Liver (tissue), 3 donors: ENCODE results near the gene COL20A1.

Experiments
- CTCF ChIP-seq: fragments of 150-350 bp; IDR thresholded peaks from 2 replicates; pipeline ENCODE4 v1.5.1; 2017; ENCODE audit warnings: improper control_type of control experiment, low read depth, low read length; ENCODE audit not compliant: missing input control
- GABPA ChIP-seq, 2 donors: IDR thresholded peaks in 1 of 2; conservative IDR thresholded peaks in 1 of 2; 2 replicates each; pipeline ENCODE4 v1.6.1; 2016; ENCODE audit warnings: antibody characterized with exemption in 2 of 2, mild to moderate bottlenecking in 1 of 2, moderate library complexity in 1 of 2
- YY1 ChIP-seq: IDR thresholded peaks from 2 replicates; pipeline ENCODE4 v1.6.1; 2016; ENCODE audit warnings: antibody characterized with exemption, mild to moderate bottlenecking
- TF ChIP-seq, protein P1 (sequence below): IDR thresholded peaks from 2 replicates; pipeline ENCODE4 v1.6.1; 2016; ENCODE audit warnings: antibody characterized with exemption, mild to moderate bottlenecking
- donor health status: healthy.
- donor health status: healthy.

- TF ChIP-seq CTCF (no peak), GABPA (IDR thresholded peaks at IDR 0.05 in 1 of 2, conservative IDR thresholded peaks at IDR 0.05 in 1 of 2) (no peak), YY1 (no peak)
- TF ChIP-seq, protein P1, sequence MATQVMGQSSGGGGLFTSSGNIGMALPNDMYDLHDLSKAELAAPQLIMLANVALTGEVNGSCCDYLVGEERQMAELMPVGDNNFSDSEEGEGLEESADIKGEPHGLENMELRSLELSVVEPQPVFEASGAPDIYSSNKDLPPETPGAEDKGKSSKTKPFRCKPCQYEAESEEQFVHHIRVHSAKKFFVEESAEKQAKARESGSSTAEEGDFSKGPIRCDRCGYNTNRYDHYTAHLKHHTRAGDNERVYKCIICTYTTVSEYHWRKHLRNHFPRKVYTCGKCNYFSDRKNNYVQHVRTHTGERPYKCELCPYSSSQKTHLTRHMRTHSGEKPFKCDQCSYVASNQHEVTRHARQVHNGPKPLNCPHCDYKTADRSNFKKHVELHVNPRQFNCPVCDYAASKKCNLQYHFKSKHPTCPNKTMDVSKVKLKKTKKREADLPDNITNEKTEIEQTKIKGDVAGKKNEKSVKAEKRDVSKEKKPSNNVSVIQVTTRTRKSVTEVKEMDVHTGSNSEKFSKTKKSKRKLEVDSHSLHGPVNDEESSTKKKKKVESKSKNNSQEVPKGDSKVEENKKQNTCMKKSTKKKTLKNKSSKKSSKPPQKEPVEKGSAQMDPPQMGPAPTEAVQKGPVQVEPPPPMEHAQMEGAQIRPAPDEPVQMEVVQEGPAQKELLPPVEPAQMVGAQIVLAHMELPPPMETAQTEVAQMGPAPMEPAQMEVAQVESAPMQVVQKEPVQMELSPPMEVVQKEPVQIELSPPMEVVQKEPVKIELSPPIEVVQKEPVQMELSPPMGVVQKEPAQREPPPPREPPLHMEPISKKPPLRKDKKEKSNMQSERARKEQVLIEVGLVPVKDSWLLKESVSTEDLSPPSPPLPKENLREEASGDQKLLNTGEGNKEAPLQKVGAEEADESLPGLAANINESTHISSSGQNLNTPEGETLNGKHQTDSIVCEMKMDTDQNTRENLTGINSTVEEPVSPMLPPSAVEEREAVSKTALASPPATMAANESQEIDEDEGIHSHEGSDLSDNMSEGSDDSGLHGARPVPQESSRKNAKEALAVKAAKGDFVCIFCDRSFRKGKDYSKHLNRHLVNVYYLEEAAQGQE: no peak
Observed at GRCh38 chr20:63329331-63330083, 36.5 kb downstream of the COL20A1 start.
